Neural cell (in vitro differentiated cells): ENCODE data around the gene SREK1IP1. TPM values are rescaled to one million over a fixed set of nuclear protein-coding genes. Genes with fewer than 3 reads are reported as not detected.
"Not testable (repeated sequence)": the region's sequence is repeated elsewhere in the genome, so short reads cannot be mapped to it uniquely, and the experiment has no call there.

Experiments used
- H2AFZ ChIP-seq: fragments of 200-600, 300-800 bp; sonication (generic), shearing (Covaris generic); 2 replicates; pipeline ENCODE4 v1.6.0; 2014; ENCODE audit warnings: low read depth, mild to moderate bottlenecking, antibody characterized with exemption, low read length, moderate library complexity
- H3F3A ChIP-seq: fragments of 200-600 bp; shearing (Covaris generic); 2 replicates; pipeline ENCODE4 v1.6.1; 2016; ENCODE audit warnings: mild to moderate bottlenecking, moderate library complexity, mixed read lengths, antibody characterized with exemption, low read length; ENCODE audit not compliant: insufficient read depth, poor library complexity, severe bottlenecking
- H3K27ac ChIP-seq: fragments of 200-600, 300-800 bp; sonication (generic), shearing (Covaris generic); 2 replicates; pipeline ENCODE4 v1.5.1; 2014; ENCODE audit warnings: mild to moderate bottlenecking, low read length, moderate library complexity
- H3K27me3 ChIP-seq: fragments of 300-800, 200-600 bp; sonication (generic), shearing (Covaris generic); 2 replicates; pipeline ENCODE4 v1.6.0; 2014; ENCODE audit warnings: mild to moderate bottlenecking, low read depth, low read length, moderate library complexity; ENCODE audit not compliant: insufficient read depth
- H3K36me3 ChIP-seq: fragments of 300-800, 200-600 bp; sonication (generic), shearing (Covaris generic); 2 replicates; pipeline ENCODE4 v1.5.1; 2014; ENCODE audit warnings: mild to moderate bottlenecking, antibody characterized with exemption, low read length, moderate library complexity; ENCODE audit not compliant: insufficient read depth
- H3K4me2 ChIP-seq: fragments of 300-800, 200-600 bp; sonication (generic), shearing (Covaris generic); 2 replicates; pipeline ENCODE4 v1.6.0; 2014; ENCODE audit warnings: mild to moderate bottlenecking, low read length
- H3K4me3 ChIP-seq: fragments of 300-800, 200-600 bp; sonication (generic), shearing (Covaris generic); 2 replicates; pipeline ENCODE4 v1.5.1; 2014; ENCODE audit warnings: mild to moderate bottlenecking, low read length, moderate library complexity
- H3K79me2 ChIP-seq: fragments of 200-600 bp; shearing (Covaris generic); replicated peaks from 2 replicates; pipeline ENCODE4 v1.6.0; 2014; ENCODE audit warnings: mild to moderate bottlenecking, low read length, moderate library complexity; ENCODE audit not compliant: insufficient read depth
- H3K9ac ChIP-seq: fragments of 300-800, 200-600 bp; sonication (generic), shearing (Covaris generic); 2 replicates; pipeline ENCODE4 v1.6.1; 2016; ENCODE audit warnings: mild to moderate bottlenecking, low read length, mixed read lengths
- H3K9me2 ChIP-seq: fragments of 200-600 bp; shearing (Covaris generic); 2 replicates; pipeline ENCODE4 v1.6.1; 2016; ENCODE audit warnings: mild to moderate bottlenecking, low read length, mixed read lengths; ENCODE audit not compliant: insufficient read depth
- H3K9me3 ChIP-seq: fragments of 200-600, 300-800 bp; sonication (generic), shearing (Covaris generic); 2 replicates; pipeline ENCODE4 v1.6.1; 2016; ENCODE audit warnings: mild to moderate bottlenecking, mixed run types, low read length, moderate library complexity, mixed read lengths
- H4K20me1 ChIP-seq: fragments of 200-600 bp; shearing (Covaris generic); 2 replicates; pipeline ENCODE4 v1.6.1; 2016; ENCODE audit warnings: mild to moderate bottlenecking, mixed run types; ENCODE audit not compliant: insufficient read depth
- CTCF ChIP-seq: fragments of 450-650 bp; IDR thresholded peaks from 2 replicates; pipeline ENCODE4 v1.5.1; 2014; ENCODE audit warnings: antibody characterized with exemption, mild to moderate bottlenecking, moderate library complexity; ENCODE audit not compliant: poor library complexity, severe bottlenecking
- EP300 ChIP-seq: fragments of 450-650 bp; conservative IDR thresholded peaks from 2 replicates; pipeline ENCODE4 v1.6.1; 2014; ENCODE audit warnings: antibody characterized with exemption, mild to moderate bottlenecking, moderate library complexity; ENCODE audit not compliant: poor library complexity, severe bottlenecking
- EZH2 ChIP-seq: fragments of 200-600, 300-800 bp; shearing (Covaris generic), sonication (generic); IDR thresholded peaks from 2 replicates; pipeline ENCODE4 v1.6.1; 2014; ENCODE audit warnings: antibody characterized with exemption, low read length, borderline replicate concordance, mild to moderate bottlenecking; ENCODE audit not compliant: insufficient read depth, poor library complexity, severe bottlenecking
- MXI1 ChIP-seq: fragments of 450-650 bp; conservative IDR thresholded peaks from 2 replicates; pipeline ENCODE4 v1.6.1; 2014; ENCODE audit warnings: antibody characterized with exemption, mild to moderate bottlenecking; ENCODE audit not compliant: poor library complexity, severe bottlenecking
- POLR2AphosphoS5 ChIP-seq: IDR thresholded peaks from 2 replicates; pipeline ENCODE4 v1.6.1; 2012
- RAD21 ChIP-seq: fragments of 450-650 bp; conservative IDR thresholded peaks from 2 replicates; pipeline ENCODE4 v1.6.1; 2014; ENCODE audit warnings: antibody characterized with exemption, mild to moderate bottlenecking, moderate library complexity
- REST ChIP-seq: IDR thresholded peaks from 2 replicates; pipeline ENCODE4 v1.6.1; 2012; ENCODE audit warnings: borderline replicate concordance
- SMC3 ChIP-seq: fragments of 450-650 bp; conservative IDR thresholded peaks from 2 replicates; pipeline ENCODE4 v1.6.1; 2014; ENCODE audit warnings: antibody characterized with exemption, mild to moderate bottlenecking, moderate library complexity; ENCODE audit not compliant: poor library complexity
- TAF1 ChIP-seq: IDR thresholded peaks from 2 replicates; pipeline ENCODE4 v1.6.1; 2012; ENCODE audit warnings: low read depth
- polyA plus RNA-seq: library from polyadenylated mRNA; depleted of rRNA; stranded (reverse); fragments of >200 nt; gene quantifications from 2 replicates; pipeline ENCODE4 v1.2.3, GENCODE V29; 2014

SREK1IP1 gene
- polyA plus RNA-seq, 1 donor from 2014 or later: 23.5 TPM

- not testable (repeated sequence) for H3K27me3 ChIP-seq, H3F3A ChIP-seq, H3K4me3 ChIP-seq, H3K9me3 ChIP-seq, H3K79me2 ChIP-seq, H2AFZ ChIP-seq, H4K20me1 ChIP-seq, H3K4me2 ChIP-seq, H3K9me2 ChIP-seq, H3K36me3 ChIP-seq, H3K9ac ChIP-seq, H3K27ac ChIP-seq
Observed at GRCh38 chr5:64706074-64706473, 62.4 kb downstream of the SREK1IP1 start.

- Histone ChIP-seq H4K20me1 (no peaks in the 10 kb centered on the region), H3K9ac (no peak overlapping the region), H3K36me3 (no peaks in the 10 kb centered on the region), H3K4me3 (no peak overlapping the region), H3F3A (no peaks in the 10 kb centered on the region), H3K9me2 (no peaks in the 10 kb centered on the region), H2AFZ (no peak overlapping the region), H3K9me3 (no peaks in the 10 kb centered on the region), H3K79me2 (no peaks in the 10 kb centered on the region), H3K27me3 (no peaks in the 10 kb centered on the region), H3K4me2 (no peak overlapping the region), H3K27ac (no peak overlapping the region)
- TF ChIP-seq SMC3: no peak
- TF ChIP-seq MXI1: no peak
- no peak for TF ChIP-seq EZH2
- TF ChIP-seq RAD21: no peak
- TF ChIP-seq REST: no peak
- no peak for TF ChIP-seq EP300
- no peak for TF ChIP-seq TAF1
- no peak for TF ChIP-seq POLR2AphosphoS5
- TF ChIP-seq CTCF: no peak
Observed at GRCh38 chr5:64700765-64701164, 67.7 kb downstream of the SREK1IP1 start.

GRCh38 chr5:64696414-64696813 lies 72.1 kb downstream of the SREK1IP1 start:
- not testable (repeated sequence) for H3F3A ChIP-seq, H4K20me1 ChIP-seq, H3K4me2 ChIP-seq, H3K9me2 ChIP-seq, H3K27ac ChIP-seq, H2AFZ ChIP-seq, H3K36me3 ChIP-seq, H3K27me3 ChIP-seq, H3K79me2 ChIP-seq, H3K9me3 ChIP-seq, H3K4me3 ChIP-seq, H3K9ac ChIP-seq
